GM18502 (cell line): ENCODE results near the gene MAPK10.
"Not testable (repeated sequence)": the region's sequence is repeated elsewhere in the genome, so short reads cannot be mapped to it uniquely, and the experiment has no call there.

Source experiments
- ATAC-seq: cut with Tn5 transposase; IDR thresholded peaks from one replicate; pipeline ENCODE4 v1.9.1; 2021; ENCODE audit warnings: mild to moderate bottlenecking; ENCODE audit not compliant: unreplicated experiment, poor library complexity

Gene MAPK10

GRCh38 chr4:86218746-86219473 lies 140.9 kb downstream of the MAPK10 start:
- ATAC-seq, result no peak

GRCh38 chr4:86203176-86203575 lies 156.7 kb downstream of the MAPK10 start:
- no peak for ATAC-seq

GRCh38 chr4:86185659-86186058 lies 174.2 kb downstream of the MAPK10 start:
- ATAC-seq, result no peak

- ATAC-seq, result no peak
Observed at GRCh38 chr4:86184901-86185285, 175.0 kb downstream of the MAPK10 start.

- no peak for ATAC-seq
Observed at GRCh38 chr4:86184216-86184900, 175.5 kb downstream of the MAPK10 start.

GRCh38 chr4:86181585-86181984 lies 178.3 kb downstream of the MAPK10 start:
- no peak for ATAC-seq

GRCh38 chr4:86178211-86178610 lies 181.6 kb downstream of the MAPK10 start:
- ATAC-seq, result no peak

- no peak for ATAC-seq
Observed at GRCh38 chr4:86174506-86174905, 185.3 kb downstream of the MAPK10 start.

- ATAC-seq, result not testable (repeated sequence)
Observed at GRCh38 chr4:86168335-86168734, 191.5 kb downstream of the MAPK10 start.

GRCh38 chr4:86160426-86160825 lies 199.4 kb downstream of the MAPK10 start:
- no peak for ATAC-seq

- no peak for ATAC-seq
Observed at GRCh38 chr4:86159216-86159615, 200.6 kb downstream of the MAPK10 start.

- ATAC-seq, result no peak
Observed at GRCh38 chr4:86156531-86156930, 203.3 kb downstream of the MAPK10 start.

- ATAC-seq, result no peak
Observed at GRCh38 chr4:86155766-86156165, 204.1 kb downstream of the MAPK10 start.

GRCh38 chr4:86152454-86152853 lies 207.4 kb downstream of the MAPK10 start:
- no peak for ATAC-seq

- ATAC-seq, result no peak
Observed at GRCh38 chr4:86151196-86151595, 208.7 kb downstream of the MAPK10 start.

GRCh38 chr4:86141161-86141560 lies 218.7 kb downstream of the MAPK10 start:
- no peak for ATAC-seq

GRCh38 chr4:86132468-86132867 lies 227.4 kb downstream of the MAPK10 start:
- ATAC-seq, result no peak

GRCh38 chr4:86131456-86131855 lies 228.4 kb downstream of the MAPK10 start:
- ATAC-seq, result no peak

GRCh38 chr4:86130160-86130933 lies 229.5 kb downstream of the MAPK10 start:
- no peak for ATAC-seq

GRCh38 chr4:86129546-86129945 lies 230.3 kb downstream of the MAPK10 start:
- ATAC-seq, result no peak

GRCh38 chr4:86122404-86122803 lies 237.4 kb downstream of the MAPK10 start:
- no peak for ATAC-seq
